ENCODE measurements around the gene KNOP1. TPM values are rescaled to one million over a fixed set of nuclear protein-coding genes. Genes with fewer than 3 reads are reported as not detected.

Gene KNOP1
- total and polyA plus RNA-seq, 10 of the 15 experiments (the other 5 are each of a cell fraction or from before 2014, with no cell fraction given) = 13.8 to 47.2 (median 32.1) TPM

DNA sequence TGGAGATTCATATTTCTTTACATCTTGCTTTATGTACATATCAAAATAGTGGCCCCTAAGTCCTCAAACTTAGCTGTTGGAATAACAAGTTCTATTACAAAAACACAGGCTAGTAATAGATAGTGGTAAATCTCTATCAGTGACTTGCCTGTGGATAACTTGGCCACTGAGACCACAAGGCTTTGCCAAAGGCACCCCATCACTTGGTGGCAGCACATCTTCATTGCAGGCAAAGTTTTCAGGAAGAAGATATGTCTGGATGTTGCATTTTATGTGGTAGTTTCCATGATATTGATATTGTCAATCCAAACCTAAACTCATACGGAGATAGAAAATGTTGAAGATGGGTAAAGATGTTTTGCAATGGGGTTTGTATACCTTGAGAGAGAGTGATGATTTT, 58.5 kb downstream of the KNOP1 start:
- Histone ChIP-seq H3K9ac (ENCODE audit: control insufficient read depth, insufficient read depth, low read length) (no peak overlapping the region), H3K4me1 (ENCODE audit: control insufficient read depth, insufficient read depth, low read length) (no peaks in the 10 kb centered on the region), H3K4me2 (ENCODE audit: control insufficient read depth, insufficient read depth) (no peak overlapping the region), H3K27ac (ENCODE audit: control insufficient read depth, insufficient read depth) (no peak overlapping the region), H3K4me3 (no peak overlapping the region), H4K20me1 (ENCODE audit: control insufficient read depth, insufficient read depth) (no peaks in the 10 kb centered on the region), H3K9me3 (replicated peaks; ENCODE audit: control insufficient read depth, insufficient read depth, low read length) (no peaks in the 10 kb centered on the region), H2AFZ (ENCODE audit: control insufficient read depth, low read depth, low read length) (no peak overlapping the region), H3K36me3 (ENCODE audit: control insufficient read depth in 2 of 2, insufficient read depth in 2 of 2, low read length in 1 of 2) (peaks cover 0 to 4% of the 10 kb centered on the region in 2 experiments; a peak in 3 of 4 replicates), H3K79me2 (ENCODE audit: control insufficient read depth, insufficient read depth, low read length) (no peaks in the 10 kb centered on the region), H3K27me3 (replicated peaks in 1 of 2; ENCODE audit: control insufficient read depth in 2 of 2, insufficient read depth in 2 of 2, low read length in 1 of 2) (no peaks in the 10 kb centered on the region)
- ChIA-PET CTCF (no interaction called here), SMC1A (ENCODE audit: uncharacterized antibody, unreplicated experiment) (no interaction called here), RAD21 (ENCODE audit: unreplicated experiment) (no interaction called here), POLR2A (no interaction called here)
- in situ Hi-C loops (cut with MboI) (no loop called here), intact Hi-C loops (cut with micrococcal nuclease; ENCODE audit: unreplicated experiment) (no loop called here)
- no TSS peak for BruUV-seq (replicated peaks)
- ATAC-seq = no peak
- 92% methylated on average over 1 of the region's 1 CpG for WGBS (ENCODE audit: insufficient coverage, insufficient replicate concordance, low lambda C conversion rate, missing lambda C conversion rate)
- DNase-seq (ENCODE audit: low read depth, low spot score) = no peak
- FAIRE-seq = no peak
- TF ChIP-seq TBL1XR1 (IDR thresholded peaks at IDR 0.05; ENCODE audit: low read depth, low read length) = no peak
- no peak for TF ChIP-seq GATAD2B (conservative IDR thresholded peaks at IDR 0.05; ENCODE audit: low read depth)
- TF ChIP-seq, protein P1, sequence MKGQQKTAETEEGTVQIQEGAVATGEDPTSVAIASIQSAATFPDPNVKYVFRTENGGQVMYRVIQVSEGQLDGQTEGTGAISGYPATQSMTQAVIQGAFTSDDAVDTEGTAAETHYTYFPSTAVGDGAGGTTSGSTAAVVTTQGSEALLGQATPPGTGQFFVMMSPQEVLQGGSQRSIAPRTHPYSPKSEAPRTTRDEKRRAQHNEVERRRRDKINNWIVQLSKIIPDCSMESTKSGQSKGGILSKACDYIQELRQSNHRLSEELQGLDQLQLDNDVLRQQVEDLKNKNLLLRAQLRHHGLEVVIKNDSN (IDR thresholded peaks at IDR 0.05; ENCODE audit: borderline replicate concordance, extremely low read length, insufficient read depth, low read depth, low read length) = no peak
- TF ChIP-seq, protein P2, sequence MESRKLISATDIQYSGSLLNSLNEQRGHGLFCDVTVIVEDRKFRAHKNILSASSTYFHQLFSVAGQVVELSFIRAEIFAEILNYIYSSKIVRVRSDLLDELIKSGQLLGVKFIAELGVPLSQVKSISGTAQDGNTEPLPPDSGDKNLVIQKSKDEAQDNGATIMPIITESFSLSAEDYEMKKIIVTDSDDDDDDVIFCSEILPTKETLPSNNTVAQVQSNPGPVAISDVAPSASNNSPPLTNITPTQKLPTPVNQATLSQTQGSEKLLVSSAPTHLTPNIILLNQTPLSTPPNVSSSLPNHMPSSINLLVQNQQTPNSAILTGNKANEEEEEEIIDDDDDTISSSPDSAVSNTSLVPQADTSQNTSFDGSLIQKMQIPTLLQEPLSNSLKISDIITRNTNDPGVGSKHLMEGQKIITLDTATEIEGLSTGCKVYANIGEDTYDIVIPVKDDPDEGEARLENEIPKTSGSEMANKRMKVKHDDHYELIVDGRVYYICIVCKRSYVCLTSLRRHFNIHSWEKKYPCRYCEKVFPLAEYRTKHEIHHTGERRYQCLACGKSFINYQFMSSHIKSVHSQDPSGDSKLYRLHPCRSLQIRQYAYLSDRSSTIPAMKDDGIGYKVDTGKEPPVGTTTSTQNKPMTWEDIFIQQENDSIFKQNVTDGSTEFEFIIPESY (IDR thresholded peaks at IDR 0.05) = no peak
- no peak for TF ChIP-seq SMARCA5 (IDR thresholded peaks at IDR 0.05)
- TF ChIP-seq, protein P3, sequence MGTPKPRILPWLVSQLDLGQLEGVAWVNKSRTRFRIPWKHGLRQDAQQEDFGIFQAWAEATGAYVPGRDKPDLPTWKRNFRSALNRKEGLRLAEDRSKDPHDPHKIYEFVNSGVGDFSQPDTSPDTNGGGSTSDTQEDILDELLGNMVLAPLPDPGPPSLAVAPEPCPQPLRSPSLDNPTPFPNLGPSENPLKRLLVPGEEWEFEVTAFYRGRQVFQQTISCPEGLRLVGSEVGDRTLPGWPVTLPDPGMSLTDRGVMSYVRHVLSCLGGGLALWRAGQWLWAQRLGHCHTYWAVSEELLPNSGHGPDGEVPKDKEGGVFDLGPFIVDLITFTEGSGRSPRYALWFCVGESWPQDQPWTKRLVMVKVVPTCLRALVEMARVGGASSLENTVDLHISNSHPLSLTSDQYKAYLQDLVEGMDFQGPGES (IDR thresholded peaks at IDR 0.05) = no peak
- TF ChIP-seq NRF1 (conservative IDR thresholded peaks at IDR 0.05; ENCODE audit: low read depth, low read length) = no peak
- no peak for TF ChIP-seq PML (IDR thresholded peaks at IDR 0.05; ENCODE audit: low read length)
- TF ChIP-seq PAX5 (IDR thresholded peaks at IDR 0.05; ENCODE audit: borderline replicate concordance, low read depth, low read length) = no peak
- TF ChIP-seq POLR2AphosphoS5 (IDR thresholded peaks at IDR 0.05; ENCODE audit: low read length) = no peak
- no peak for TF ChIP-seq NBN (IDR thresholded peaks at IDR 0.05)
- no peak for TF ChIP-seq HDAC2 (IDR thresholded peaks at IDR 0.05)

All from GM12878 (cell line).